ENCODE measurements around the gene NAPG. TPM values are rescaled to one million over a fixed set of nuclear protein-coding genes. Genes with fewer than 3 reads are reported as not detected.

The NAPG gene
- total RNA-seq, 1 experiment from 2014 or later = 25.8 TPM

DNA sequence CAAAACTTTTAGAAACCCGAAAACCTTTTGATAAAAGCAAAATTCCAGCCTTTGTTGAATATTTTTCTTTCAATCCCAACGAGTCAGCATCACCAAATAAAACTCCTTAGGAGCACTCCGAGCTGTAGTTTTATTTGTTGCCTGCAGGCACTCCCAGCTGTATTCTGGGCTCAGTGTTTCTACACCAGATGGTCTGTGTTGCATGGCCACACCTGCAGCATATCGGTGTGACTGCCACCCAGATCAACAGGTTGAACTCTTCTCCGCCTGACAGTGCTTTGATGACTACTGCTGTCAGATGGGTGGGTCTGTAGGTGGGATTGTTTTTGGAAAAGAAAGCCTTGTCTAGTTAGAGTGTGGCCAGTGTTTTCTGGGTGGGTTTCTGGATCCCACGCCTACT, 38.7 kb upstream of the NAPG start:
- no peak overlapping the region for H3K4me3 Mint-ChIP-seq
- ChIA-PET CTCF (interaction anchor here (0.8 kb wide), 1 partner anchor 39 kb away, joined by 6 read pairs; the partner anchor contains the start of gene NAPG), POLR2A (interaction anchor here (0.8 kb wide), 1 partner anchor 189 kb away, joined by 3 read pairs; no protein-coding TSS in a partner anchor)
- no peak overlapping the region for H3K27ac Mint-ChIP-seq
- H3K36me3 Mint-ChIP-seq = peaks cover 6% of the 10 kb centered on the region
- H3K9me3 Mint-ChIP-seq = no peaks in the 10 kb centered on the region
- H3K4me1 Mint-ChIP-seq = peaks cover 17% of the 10 kb centered on the region
- no peak for ATAC-seq
- peaks cover 17% of the 10 kb centered on the region for H3K27me3 Mint-ChIP-seq (ENCODE audit: low read depth)
- TF ChIP-seq GRHL2 (CRISPR knock-in tag; IDR thresholded peaks at IDR 0.05; ENCODE audit: insufficient replicate concordance, severe bottlenecking) (no peak), FOXJ3 (CRISPR knock-in tag; IDR thresholded peaks at IDR 0.05; ENCODE audit: borderline replicate concordance) (no peak), GABPB1 (CRISPR knock-in tag; IDR thresholded peaks at IDR 0.05) (no peak), ZNF232 (CRISPR knock-in tag; IDR thresholded peaks at IDR 0.05) (no peak), IRF2 (CRISPR knock-in tag; IDR thresholded peaks at IDR 0.05; ENCODE audit: borderline replicate concordance, low read depth) (no peak), FOXP1 (CRISPR knock-in tag; IDR thresholded peaks at IDR 0.05; ENCODE audit: borderline replicate concordance) (no peak), ZNF423 (CRISPR knock-in tag; IDR thresholded peaks at IDR 0.05) (no peak), TP53 (CRISPR knock-in tag; IDR thresholded peaks at IDR 0.05) (no peak), MXD4 (CRISPR knock-in tag; IDR thresholded peaks at IDR 0.05; ENCODE audit: borderline replicate concordance) (no peak), JUN (CRISPR knock-in tag; IDR thresholded peaks at IDR 0.05) (no peak), ETV6 (CRISPR knock-in tag; IDR thresholded peaks at IDR 0.05) (no peak), NFYB (CRISPR knock-in tag; conservative IDR thresholded peaks at IDR 0.05; ENCODE audit: low read depth) (no peak)
- TF ChIP-seq, protein P1, sequence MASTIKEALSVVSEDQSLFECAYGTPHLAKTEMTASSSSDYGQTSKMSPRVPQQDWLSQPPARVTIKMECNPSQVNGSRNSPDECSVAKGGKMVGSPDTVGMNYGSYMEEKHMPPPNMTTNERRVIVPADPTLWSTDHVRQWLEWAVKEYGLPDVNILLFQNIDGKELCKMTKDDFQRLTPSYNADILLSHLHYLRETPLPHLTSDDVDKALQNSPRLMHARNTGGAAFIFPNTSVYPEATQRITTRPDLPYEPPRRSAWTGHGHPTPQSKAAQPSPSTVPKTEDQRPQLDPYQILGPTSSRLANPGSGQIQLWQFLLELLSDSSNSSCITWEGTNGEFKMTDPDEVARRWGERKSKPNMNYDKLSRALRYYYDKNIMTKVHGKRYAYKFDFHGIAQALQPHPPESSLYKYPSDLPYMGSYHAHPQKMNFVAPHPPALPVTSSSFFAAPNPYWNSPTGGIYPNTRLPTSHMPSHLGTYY (CRISPR knock-in tag; IDR thresholded peaks at IDR 0.05) = no peak
- TF ChIP-seq, protein P2, sequence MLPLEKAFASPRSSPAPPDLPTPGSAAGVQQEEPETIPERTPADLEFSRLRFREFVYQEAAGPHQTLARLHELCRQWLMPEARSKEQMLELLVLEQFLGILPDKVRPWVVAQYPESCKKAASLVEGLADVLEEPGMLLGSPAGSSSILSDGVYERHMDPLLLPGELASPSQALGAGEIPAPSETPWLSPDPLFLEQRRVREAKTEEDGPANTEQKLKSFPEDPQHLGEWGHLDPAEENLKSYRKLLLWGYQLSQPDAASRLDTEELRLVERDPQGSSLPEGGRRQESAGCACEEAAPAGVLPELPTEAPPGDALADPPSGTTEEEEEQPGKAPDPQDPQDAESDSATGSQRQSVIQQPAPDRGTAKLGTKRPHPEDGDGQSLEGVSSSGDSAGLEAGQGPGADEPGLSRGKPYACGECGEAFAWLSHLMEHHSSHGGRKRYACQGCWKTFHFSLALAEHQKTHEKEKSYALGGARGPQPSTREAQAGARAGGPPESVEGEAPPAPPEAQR (CRISPR knock-in tag; IDR thresholded peaks at IDR 0.05) = no peak
- TF ChIP-seq, protein P3, sequence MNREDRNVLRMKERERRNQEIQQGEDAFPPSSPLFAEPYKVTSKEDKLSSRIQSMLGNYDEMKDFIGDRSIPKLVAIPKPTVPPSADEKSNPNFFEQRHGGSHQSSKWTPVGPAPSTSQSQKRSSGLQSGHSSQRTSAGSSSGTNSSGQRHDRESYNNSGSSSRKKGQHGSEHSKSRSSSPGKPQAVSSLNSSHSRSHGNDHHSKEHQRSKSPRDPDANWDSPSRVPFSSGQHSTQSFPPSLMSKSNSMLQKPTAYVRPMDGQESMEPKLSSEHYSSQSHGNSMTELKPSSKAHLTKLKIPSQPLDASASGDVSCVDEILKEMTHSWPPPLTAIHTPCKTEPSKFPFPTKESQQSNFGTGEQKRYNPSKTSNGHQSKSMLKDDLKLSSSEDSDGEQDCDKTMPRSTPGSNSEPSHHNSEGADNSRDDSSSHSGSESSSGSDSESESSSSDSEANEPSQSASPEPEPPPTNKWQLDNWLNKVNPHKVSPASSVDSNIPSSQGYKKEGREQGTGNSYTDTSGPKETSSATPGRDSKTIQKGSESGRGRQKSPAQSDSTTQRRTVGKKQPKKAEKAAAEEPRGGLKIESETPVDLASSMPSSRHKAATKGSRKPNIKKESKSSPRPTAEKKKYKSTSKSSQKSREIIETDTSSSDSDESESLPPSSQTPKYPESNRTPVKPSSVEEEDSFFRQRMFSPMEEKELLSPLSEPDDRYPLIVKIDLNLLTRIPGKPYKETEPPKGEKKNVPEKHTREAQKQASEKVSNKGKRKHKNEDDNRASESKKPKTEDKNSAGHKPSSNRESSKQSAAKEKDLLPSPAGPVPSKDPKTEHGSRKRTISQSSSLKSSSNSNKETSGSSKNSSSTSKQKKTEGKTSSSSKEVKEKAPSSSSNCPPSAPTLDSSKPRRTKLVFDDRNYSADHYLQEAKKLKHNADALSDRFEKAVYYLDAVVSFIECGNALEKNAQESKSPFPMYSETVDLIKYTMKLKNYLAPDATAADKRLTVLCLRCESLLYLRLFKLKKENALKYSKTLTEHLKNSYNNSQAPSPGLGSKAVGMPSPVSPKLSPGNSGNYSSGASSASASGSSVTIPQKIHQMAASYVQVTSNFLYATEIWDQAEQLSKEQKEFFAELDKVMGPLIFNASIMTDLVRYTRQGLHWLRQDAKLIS (CRISPR knock-in tag; IDR thresholded peaks at IDR 0.05; ENCODE audit: borderline replicate concordance) = no peak
- TF ChIP-seq, protein P4, sequence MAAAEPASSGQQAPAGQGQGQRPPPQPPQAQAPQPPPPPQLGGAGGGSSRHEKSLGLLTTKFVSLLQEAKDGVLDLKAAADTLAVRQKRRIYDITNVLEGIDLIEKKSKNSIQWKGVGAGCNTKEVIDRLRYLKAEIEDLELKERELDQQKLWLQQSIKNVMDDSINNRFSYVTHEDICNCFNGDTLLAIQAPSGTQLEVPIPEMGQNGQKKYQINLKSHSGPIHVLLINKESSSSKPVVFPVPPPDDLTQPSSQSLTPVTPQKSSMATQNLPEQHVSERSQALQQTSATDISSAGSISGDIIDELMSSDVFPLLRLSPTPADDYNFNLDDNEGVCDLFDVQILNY (CRISPR knock-in tag; IDR thresholded peaks at IDR 0.05) = no peak
- TF ChIP-seq, protein P5, sequence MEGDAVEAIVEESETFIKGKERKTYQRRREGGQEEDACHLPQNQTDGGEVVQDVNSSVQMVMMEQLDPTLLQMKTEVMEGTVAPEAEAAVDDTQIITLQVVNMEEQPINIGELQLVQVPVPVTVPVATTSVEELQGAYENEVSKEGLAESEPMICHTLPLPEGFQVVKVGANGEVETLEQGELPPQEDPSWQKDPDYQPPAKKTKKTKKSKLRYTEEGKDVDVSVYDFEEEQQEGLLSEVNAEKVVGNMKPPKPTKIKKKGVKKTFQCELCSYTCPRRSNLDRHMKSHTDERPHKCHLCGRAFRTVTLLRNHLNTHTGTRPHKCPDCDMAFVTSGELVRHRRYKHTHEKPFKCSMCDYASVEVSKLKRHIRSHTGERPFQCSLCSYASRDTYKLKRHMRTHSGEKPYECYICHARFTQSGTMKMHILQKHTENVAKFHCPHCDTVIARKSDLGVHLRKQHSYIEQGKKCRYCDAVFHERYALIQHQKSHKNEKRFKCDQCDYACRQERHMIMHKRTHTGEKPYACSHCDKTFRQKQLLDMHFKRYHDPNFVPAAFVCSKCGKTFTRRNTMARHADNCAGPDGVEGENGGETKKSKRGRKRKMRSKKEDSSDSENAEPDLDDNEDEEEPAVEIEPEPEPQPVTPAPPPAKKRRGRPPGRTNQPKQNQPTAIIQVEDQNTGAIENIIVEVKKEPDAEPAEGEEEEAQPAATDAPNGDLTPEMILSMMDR (IDR thresholded peaks at IDR 0.05) = no peak
- TF ChIP-seq, protein P6, sequence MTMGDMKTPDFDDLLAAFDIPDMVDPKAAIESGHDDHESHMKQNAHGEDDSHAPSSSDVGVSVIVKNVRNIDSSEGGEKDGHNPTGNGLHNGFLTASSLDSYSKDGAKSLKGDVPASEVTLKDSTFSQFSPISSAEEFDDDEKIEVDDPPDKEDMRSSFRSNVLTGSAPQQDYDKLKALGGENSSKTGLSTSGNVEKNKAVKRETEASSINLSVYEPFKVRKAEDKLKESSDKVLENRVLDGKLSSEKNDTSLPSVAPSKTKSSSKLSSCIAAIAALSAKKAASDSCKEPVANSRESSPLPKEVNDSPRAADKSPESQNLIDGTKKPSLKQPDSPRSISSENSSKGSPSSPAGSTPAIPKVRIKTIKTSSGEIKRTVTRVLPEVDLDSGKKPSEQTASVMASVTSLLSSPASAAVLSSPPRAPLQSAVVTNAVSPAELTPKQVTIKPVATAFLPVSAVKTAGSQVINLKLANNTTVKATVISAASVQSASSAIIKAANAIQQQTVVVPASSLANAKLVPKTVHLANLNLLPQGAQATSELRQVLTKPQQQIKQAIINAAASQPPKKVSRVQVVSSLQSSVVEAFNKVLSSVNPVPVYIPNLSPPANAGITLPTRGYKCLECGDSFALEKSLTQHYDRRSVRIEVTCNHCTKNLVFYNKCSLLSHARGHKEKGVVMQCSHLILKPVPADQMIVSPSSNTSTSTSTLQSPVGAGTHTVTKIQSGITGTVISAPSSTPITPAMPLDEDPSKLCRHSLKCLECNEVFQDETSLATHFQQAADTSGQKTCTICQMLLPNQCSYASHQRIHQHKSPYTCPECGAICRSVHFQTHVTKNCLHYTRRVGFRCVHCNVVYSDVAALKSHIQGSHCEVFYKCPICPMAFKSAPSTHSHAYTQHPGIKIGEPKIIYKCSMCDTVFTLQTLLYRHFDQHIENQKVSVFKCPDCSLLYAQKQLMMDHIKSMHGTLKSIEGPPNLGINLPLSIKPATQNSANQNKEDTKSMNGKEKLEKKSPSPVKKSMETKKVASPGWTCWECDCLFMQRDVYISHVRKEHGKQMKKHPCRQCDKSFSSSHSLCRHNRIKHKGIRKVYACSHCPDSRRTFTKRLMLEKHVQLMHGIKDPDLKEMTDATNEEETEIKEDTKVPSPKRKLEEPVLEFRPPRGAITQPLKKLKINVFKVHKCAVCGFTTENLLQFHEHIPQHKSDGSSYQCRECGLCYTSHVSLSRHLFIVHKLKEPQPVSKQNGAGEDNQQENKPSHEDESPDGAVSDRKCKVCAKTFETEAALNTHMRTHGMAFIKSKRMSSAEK (CRISPR knock-in tag; IDR thresholded peaks at IDR 0.05; ENCODE audit: borderline replicate concordance) = no peak
- no peak for DNase-seq (ENCODE audit: low spot score)
